GM12872 (cell line): ENCODE results near the gene AP1G1.

ENCODE experiments used
- TF ChIP-seq, protein P1 (sequence below): IDR thresholded peaks from 3 replicates; pipeline ENCODE4 v1.5.1; 2011; ENCODE audit warnings: low read depth, mild to moderate bottlenecking, low read length, moderate library complexity; ENCODE audit not compliant: insufficient read depth

Gene AP1G1

DNA sequence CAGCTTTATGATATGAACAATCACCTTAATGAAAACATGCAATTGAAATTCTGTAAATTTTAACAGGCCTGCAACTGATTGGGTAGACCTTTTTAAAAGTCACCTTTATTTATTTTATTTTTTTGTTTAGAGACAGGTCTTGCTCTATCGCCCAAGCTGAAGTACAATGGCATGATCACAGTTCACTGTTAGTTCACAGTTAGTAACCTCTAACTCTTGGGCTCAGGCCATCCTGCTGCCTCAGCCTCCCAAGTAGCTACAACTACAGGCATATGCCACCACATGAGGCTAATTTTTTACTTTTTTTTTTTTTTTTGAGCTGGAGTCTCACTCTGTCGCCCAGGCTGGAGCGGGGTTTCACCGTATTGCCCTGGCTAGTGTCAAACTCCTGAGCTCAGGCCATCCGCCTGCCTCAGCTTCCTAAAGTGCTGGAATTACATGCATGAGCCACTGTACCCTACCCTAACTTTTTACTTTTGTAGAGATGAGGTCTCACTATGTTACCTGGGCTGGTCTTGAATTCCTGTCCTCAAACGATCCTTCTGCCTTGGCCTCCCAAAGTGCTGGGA is 28.0 kb downstream of the AP1G1 start:
- TF ChIP-seq, protein P1, sequence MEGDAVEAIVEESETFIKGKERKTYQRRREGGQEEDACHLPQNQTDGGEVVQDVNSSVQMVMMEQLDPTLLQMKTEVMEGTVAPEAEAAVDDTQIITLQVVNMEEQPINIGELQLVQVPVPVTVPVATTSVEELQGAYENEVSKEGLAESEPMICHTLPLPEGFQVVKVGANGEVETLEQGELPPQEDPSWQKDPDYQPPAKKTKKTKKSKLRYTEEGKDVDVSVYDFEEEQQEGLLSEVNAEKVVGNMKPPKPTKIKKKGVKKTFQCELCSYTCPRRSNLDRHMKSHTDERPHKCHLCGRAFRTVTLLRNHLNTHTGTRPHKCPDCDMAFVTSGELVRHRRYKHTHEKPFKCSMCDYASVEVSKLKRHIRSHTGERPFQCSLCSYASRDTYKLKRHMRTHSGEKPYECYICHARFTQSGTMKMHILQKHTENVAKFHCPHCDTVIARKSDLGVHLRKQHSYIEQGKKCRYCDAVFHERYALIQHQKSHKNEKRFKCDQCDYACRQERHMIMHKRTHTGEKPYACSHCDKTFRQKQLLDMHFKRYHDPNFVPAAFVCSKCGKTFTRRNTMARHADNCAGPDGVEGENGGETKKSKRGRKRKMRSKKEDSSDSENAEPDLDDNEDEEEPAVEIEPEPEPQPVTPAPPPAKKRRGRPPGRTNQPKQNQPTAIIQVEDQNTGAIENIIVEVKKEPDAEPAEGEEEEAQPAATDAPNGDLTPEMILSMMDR: no peak

DNA sequence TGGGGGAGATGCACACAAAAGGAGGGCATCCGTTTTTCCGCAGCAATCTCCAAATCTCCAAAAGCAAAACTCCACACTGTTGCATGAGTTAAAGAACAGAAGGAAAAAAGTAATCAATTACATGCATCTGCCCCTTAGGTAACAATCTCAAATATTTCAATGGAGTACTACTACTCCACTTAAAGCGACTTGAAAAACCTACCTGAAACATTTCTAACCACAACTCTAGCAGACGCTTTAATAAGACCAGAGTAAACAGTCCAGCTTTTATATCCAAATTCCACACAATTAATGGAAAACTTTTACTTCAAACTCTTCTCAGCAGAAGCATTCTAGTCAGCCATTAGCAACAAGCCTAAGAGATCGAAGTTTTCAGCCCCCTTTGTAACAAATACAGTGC is 29.9 kb downstream of the AP1G1 start:
- TF ChIP-seq, protein P1: no peak

DNA sequence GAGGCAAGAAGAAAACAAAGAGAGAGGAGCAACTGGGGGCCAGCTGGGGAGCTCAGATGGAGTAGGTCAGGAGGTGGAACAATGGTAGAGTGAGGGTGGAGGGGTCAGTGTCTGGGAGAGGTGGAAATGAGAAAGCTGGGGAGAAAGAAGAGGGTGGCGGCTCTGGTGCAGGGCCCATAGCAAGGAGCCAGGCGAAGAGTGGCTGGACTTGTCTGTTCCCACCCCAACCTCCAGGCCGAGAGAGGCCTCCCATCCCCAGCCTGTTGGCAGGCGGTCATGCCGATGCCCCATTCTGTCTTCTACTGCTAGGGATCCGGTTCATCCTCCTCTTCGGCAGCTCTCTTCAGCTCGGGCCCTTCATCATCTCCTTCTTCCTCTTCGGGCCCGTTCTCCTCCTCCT is 31.3 kb downstream of the AP1G1 start:
- TF ChIP-seq, protein P1: no peak

DNA sequence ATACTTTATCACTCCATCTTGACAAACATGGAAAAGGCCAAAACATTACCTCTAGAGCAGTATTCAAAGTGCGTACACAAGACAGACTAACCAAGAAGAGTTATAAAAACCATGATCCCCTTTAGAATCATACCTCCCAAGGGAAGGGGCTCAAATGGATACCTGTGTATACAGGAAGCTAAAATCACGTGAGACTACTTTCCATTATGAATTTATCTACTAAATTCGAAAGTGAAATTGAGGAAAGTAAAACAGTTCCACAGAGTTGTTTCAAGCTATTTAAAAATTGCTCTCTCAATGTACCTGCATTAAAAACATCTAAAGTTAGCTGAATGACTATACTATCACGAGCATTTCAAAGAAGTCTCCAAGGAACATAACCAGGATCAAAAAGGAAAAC is 32.7 kb downstream of the AP1G1 start:
- TF ChIP-seq, protein P1: no peak

DNA sequence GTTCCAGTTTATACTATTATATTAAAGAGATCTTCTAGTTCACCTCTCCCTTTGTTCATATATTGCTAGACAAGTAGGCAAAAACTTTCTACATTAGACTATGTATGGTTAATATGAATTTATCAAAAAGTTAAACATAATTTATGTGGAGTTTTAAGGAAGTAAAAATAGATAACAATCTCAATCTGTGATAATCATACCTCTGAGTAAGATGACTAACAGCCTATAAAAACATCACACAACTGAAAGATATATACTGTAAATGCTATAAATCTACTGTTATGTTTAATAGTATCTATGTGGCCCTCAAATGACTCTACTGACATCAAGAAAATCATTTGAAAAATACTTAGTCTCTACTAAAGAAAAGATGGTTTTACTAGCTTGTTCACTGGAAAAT is 37.1 kb downstream of the AP1G1 start:
- TF ChIP-seq, protein P1: no peak

DNA sequence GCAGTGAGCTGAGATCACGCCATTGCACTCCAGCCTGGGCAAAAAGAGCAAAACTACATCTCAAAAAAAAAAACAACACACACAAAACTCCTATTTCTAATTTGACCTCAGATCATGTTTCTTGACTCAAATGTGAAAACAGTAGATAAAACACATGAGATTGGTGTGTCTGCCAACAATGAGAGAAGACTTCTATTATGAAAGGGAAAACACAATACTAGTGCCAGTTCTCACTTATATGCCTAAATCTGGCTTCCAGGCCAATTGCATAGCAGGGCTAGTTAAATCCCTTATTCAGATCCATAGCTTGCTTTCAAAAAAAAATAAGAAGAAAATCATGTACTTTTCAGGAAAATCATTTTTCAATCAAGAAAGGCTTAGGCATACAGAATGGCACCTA is 39.4 kb downstream of the AP1G1 start:
- TF ChIP-seq, protein P1: no peak

DNA sequence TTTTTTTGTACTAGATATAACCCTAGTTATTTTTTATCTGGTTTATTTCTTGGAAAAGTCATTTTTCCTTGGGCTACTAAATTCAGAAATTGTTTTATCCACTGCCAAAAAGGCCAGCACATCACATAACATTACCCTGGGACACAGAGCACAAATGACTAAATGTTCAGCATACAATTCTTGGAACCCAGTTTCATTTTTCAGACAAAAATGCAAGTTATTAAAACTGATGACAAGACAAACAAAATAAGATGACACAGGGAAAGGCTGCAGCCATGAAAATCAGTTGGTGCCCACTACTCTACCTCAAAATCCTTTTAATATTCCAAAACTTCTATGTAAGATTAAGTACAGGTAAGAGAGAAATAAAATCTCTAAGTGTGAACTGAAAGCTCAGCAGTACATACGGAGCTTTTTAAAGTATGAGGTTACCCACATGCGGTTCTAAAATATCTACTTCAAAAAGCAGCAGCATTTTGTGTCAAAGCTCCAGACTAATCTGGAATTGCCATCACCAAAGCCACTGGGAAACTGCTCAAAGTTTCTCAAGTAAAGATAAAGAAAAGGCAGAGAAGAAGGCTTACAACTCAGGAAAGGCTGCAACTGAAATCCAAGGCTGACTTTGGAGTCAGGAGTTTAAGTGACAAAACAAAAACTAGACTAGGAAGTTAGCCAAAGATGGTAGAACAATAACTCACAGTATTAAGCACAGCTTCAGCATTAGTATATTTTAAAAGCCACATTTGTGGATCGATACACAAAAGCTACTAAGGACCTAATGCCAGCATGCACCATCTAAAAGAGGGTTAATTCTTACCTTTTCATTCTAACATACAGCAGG is 41.4 kb downstream of the AP1G1 start:
- TF ChIP-seq, protein P1: no peak
